DND-41 (cell line): ENCODE measurements around the gene AKTIP.

ENCODE experiments used
- ATAC-seq: fragments of 200-7000 bp; cut with Tn5 transposase; 3 replicates; pipeline ENCODE4 v1.9.1; 2021; ENCODE audit warnings: low read depth; ENCODE audit not compliant: insufficient read depth
- DNase-seq: peaks from one replicate; pipeline ENCODE4 v3.0.0-alpha.2; 2020
- H2AFZ ChIP-seq: 2 replicates; pipeline ENCODE4 v1.6.0; 2012; ENCODE audit warnings: low read depth, low read length
- H3K27ac ChIP-seq: 2 replicates; pipeline ENCODE4 v1.5.1; 2012; ENCODE audit warnings: low read length, inconsistent platforms
- H3K27me3 ChIP-seq: fragments of 200-600 bp; sonication (generic); 2 replicates; pipeline ENCODE4 v1.6.0; 2012; ENCODE audit warnings: low read length, mild to moderate bottlenecking, inconsistent platforms; ENCODE audit not compliant: insufficient read depth, poor library complexity
- H3K36me3 ChIP-seq: 2 replicates; pipeline ENCODE4 v1.5.1; 2012; ENCODE audit warnings: low read length, inconsistent platforms; ENCODE audit not compliant: insufficient read depth
- H3K4me1 ChIP-seq: 2 replicates; pipeline ENCODE4 v1.5.1; 2012; ENCODE audit warnings: mild to moderate bottlenecking, low read length; ENCODE audit not compliant: insufficient read depth
- H3K4me2 ChIP-seq: 2 replicates; pipeline ENCODE4 v1.6.0; 2012; ENCODE audit warnings: mild to moderate bottlenecking, moderate library complexity, low read length, inconsistent platforms; ENCODE audit not compliant: insufficient read depth
- H3K4me3 ChIP-seq, 2 experiments: fragments of 200-600 bp in 1 of 2; shearing (Covaris generic) in 1 of 2; 2 replicates each; pipeline ENCODE4 v1.5.1; 2012 to 2016; ENCODE audit warnings: inconsistent platforms in 2 of 2, low read length in 2 of 2, mild to moderate bottlenecking in 2 of 2, low read depth in 1 of 2, moderate library complexity in 1 of 2
- H3K79me2 ChIP-seq: 2 replicates; pipeline ENCODE4 v1.6.0; 2012; ENCODE audit warnings: low read length, inconsistent platforms; ENCODE audit not compliant: insufficient read depth
- H3K9ac ChIP-seq: 2 replicates; pipeline ENCODE4 v1.6.0; 2012; ENCODE audit warnings: low read depth, mild to moderate bottlenecking, inconsistent platforms, low read length, moderate library complexity
- H3K9me3 ChIP-seq: 2 replicates; pipeline ENCODE4 v1.5.1; 2012; ENCODE audit warnings: low read length, moderate library complexity, mild to moderate bottlenecking, inconsistent platforms; ENCODE audit not compliant: insufficient read depth, severe bottlenecking
- H4K20me1 ChIP-seq: 2 replicates; pipeline ENCODE4 v1.6.0; 2012; ENCODE audit warnings: low read length; ENCODE audit not compliant: insufficient read depth
- CTCF ChIP-seq: IDR thresholded peaks from 2 replicates; pipeline ENCODE4 v1.5.1; 2012; ENCODE audit warnings: borderline replicate concordance, low read length, moderate library complexity, mild to moderate bottlenecking; ENCODE audit not compliant: poor library complexity, severe bottlenecking; ENCODE audit errors: extremely low read depth
- EZH2 ChIP-seq: IDR thresholded peaks from 3 replicates; pipeline ENCODE4 v1.6.1; 2012; ENCODE audit warnings: borderline replicate concordance, low read depth, mild to moderate bottlenecking, moderate library complexity, low read length, inconsistent platforms; ENCODE audit not compliant: severe bottlenecking

The AKTIP gene

GRCh38 chr16:53482123-53482522, 20.9 kb downstream of the AKTIP start:
- Histone ChIP-seq H3K4me2 (no peak overlapping the region), H3K27ac (no peak overlapping the region), H4K20me1 (no peaks in the 10 kb centered on the region), H3K36me3 (peaks cover 100% of the 10 kb centered on the region), H3K4me1 (no peaks in the 10 kb centered on the region), H3K4me3 (no peak overlapping the region), H3K9ac (no peak overlapping the region), H3K27me3 (no peaks in the 10 kb centered on the region), H3K79me2 (no peaks in the 10 kb centered on the region), H2AFZ (no peak overlapping the region), H3K9me3 (peaks cover 40% of the 10 kb centered on the region)
- no peak for ATAC-seq
- TF ChIP-seq CTCF (no peak), EZH2 (no peak)
- no peak for DNase-seq

GRCh38 chr16:53480394-53480793, 22.6 kb downstream of the AKTIP start:
- no peak for ATAC-seq
- peaks cover 97% of the 10 kb centered on the region for H3K36me3 ChIP-seq
- peaks cover 23% of the 10 kb centered on the region for H3K9me3 ChIP-seq

GRCh38 chr16:53478965-53479364, 24.0 kb downstream of the AKTIP start:
- H3K27me3 ChIP-seq, result no peaks in the 10 kb centered on the region
- no peak overlapping the region for H3K9ac ChIP-seq
- H3K36me3 ChIP-seq, result peaks cover 92% of the 10 kb centered on the region
- DNase-seq, result no peak
- peaks cover 9% of the 10 kb centered on the region for H3K9me3 ChIP-seq
- H3K79me2 ChIP-seq, result no peaks in the 10 kb centered on the region
- TF ChIP-seq CTCF, result no peak
- TF ChIP-seq EZH2, result no peak
- H2AFZ ChIP-seq, result no peak overlapping the region
- no peaks in the 10 kb centered on the region for H4K20me1 ChIP-seq
- H3K4me1 ChIP-seq, result no peaks in the 10 kb centered on the region
- H3K4me2 ChIP-seq, result no peak overlapping the region
- ATAC-seq, result no peak
- no peak overlapping the region for H3K4me3 ChIP-seq
- no peak overlapping the region for H3K27ac ChIP-seq

More at GRCh38 chr16:53480394-53480793, 22.6 kb downstream of the AKTIP start:
- no peak for DNase-seq
- TF ChIP-seq CTCF (no peak), EZH2 (no peak)
- Histone ChIP-seq H3K4me2 (no peak overlapping the region), H3K4me3 (no peak overlapping the region), H3K9ac (no peak overlapping the region), H3K4me1 (no peaks in the 10 kb centered on the region), H2AFZ (no peak overlapping the region), H3K27me3 (no peaks in the 10 kb centered on the region), H3K27ac (no peak overlapping the region), H4K20me1 (no peaks in the 10 kb centered on the region), H3K79me2 (no peaks in the 10 kb centered on the region)

- ATAC-seq, result no peak
- no peak for DNase-seq
These were observed 26.1 kb downstream of the AKTIP start for GRCh38 chr16:53476867-53477266.

More at GRCh38 chr16:53476867-53477266, 26.1 kb downstream of the AKTIP start:
- H3K4me2 ChIP-seq, result no peak overlapping the region
- H3K9me3 ChIP-seq, result no peaks in the 10 kb centered on the region
- no peak for TF ChIP-seq CTCF
- no peak overlapping the region for H3K27ac ChIP-seq
- H3K4me3 ChIP-seq, result no peak overlapping the region
- H3K27me3 ChIP-seq, result no peaks in the 10 kb centered on the region
- no peaks in the 10 kb centered on the region for H3K4me1 ChIP-seq
- H3K36me3 ChIP-seq, result peaks cover 92% of the 10 kb centered on the region
- no peak overlapping the region for H2AFZ ChIP-seq
- H3K79me2 ChIP-seq, result no peaks in the 10 kb centered on the region
- H4K20me1 ChIP-seq, result no peaks in the 10 kb centered on the region
- H3K9ac ChIP-seq, result no peak overlapping the region
